Activated T-helper 1 cell treated with anti-CD3 and anti-CD28 coated beads, Interleukin-2, amount 50 U/mL, for 16 hours (primary cell): ENCODE measurements around the gene DEPP1.

ENCODE experiments used
- DNase-seq, 2 donors: peaks; one replicate each; pipeline ENCODE4 v3.0.0-alpha.2; 2020; ENCODE audit warnings: low read depth in 1 of 2, low spot score in 1 of 2

DEPP1 gene

DNA sequence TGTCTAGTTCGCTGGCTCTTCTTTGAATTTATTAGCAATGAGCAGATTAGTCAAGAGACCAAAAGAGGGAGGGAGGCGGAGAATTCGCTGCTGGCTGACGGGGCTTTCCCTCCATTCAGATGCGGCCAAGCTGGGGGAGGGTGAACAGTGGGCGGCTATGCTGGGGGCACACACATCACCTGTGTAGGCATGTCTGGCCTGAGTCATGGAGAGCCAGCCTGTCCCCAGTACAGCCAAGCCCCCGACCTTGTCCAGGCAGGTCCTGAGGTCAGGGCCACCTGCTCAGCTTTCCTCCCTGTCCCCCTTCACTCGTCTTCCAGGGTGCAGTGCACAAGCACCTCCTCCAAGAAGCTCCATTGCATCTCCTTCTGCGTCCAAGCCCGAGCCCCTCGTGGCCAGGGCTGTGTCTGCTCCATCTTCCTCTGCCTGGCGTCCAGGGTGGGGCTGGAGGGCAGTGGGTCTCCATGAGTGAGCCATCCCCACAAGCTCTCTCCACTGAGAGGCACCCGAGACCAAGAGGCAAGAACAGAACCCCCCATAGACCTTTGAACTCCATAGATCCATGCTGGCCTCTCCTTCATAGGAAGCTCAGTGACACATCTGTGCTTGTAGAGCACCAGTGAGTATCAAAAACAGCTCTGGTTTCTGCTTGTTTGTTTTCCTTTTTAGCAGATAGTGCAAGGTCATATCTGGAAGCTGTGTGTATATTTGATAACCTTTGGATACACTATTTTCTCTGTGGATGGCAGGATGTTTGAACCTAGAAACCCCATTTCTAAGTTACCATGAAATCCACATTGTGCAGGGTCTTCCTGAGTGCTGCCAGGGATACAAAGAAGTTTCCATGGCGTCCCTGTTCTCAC lies 1.9 kb upstream of the DEPP1 start:
- no peak for DNase-seq

DNA sequence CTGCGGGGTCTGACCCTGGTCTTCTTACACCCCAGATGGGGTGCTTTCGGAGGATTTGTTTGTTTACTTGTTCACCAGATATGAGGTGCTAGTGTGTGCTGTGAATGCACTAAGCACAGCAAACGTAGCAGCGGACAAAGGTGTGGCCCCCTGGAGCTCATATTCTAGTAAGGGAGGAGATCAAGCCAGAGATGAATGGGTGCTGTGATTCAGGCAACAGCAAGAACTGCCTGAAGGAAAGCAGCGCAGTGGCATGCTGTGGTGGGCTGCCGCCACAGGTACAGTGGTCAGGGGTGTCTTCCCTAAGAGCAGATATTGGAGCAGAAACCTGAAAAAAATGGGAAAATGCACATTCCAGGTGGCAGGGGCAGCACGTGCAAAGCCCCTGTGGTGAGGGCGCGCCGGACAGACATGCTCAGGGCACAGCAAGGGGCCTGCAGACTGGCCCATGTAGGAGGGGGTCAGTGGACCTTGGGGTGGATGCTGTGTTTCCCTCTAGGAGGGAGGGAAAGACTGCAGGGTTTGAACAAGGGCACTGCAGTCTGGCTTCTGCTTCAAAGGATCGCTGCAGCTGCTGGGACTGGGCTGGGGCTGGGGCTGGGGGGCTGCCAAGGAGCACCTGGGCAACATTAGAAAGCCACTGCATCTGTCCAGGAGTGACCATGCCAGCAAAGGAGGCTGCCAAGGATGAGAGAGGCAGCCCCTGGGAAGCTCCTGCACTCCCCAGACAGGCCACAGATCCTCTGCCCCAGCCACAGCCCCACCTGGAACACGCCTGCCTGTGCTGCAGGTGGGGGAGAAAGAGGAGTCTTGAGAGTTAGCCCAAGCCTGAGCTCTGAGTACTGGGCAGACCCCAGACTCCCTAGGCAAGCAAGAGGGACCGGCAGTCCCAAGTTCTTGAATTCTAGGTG lies 927 bp upstream of the DEPP1 start:
- DNase-seq, result no peak

DNA sequence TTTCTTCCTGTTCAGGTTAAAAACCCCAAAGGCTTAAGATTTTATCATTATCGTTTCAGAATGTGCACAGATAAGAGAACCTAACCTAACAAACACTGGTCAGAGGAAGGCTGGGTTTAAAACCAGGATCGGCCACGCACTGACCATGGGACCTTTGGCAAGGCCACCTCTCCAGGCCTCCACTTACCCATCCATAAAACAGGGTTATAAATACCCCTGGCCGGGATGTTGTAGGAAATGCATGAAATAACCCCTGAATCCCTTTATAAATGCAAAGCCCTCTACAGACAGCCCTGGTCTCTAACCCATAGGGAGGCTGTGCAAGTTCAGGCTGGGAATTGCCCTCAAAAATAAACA lies 418 bp downstream of the DEPP1 start:
- no peak for DNase-seq

GRCh38 chr10:44977287-44978212 lies 1.1 kb downstream of the DEPP1 start:
- DNase-seq, result no peak

GRCh38 chr10:44976352-44977198 lies 2.0 kb downstream of the DEPP1 start:
- DNase-seq, result no peak

DNA sequence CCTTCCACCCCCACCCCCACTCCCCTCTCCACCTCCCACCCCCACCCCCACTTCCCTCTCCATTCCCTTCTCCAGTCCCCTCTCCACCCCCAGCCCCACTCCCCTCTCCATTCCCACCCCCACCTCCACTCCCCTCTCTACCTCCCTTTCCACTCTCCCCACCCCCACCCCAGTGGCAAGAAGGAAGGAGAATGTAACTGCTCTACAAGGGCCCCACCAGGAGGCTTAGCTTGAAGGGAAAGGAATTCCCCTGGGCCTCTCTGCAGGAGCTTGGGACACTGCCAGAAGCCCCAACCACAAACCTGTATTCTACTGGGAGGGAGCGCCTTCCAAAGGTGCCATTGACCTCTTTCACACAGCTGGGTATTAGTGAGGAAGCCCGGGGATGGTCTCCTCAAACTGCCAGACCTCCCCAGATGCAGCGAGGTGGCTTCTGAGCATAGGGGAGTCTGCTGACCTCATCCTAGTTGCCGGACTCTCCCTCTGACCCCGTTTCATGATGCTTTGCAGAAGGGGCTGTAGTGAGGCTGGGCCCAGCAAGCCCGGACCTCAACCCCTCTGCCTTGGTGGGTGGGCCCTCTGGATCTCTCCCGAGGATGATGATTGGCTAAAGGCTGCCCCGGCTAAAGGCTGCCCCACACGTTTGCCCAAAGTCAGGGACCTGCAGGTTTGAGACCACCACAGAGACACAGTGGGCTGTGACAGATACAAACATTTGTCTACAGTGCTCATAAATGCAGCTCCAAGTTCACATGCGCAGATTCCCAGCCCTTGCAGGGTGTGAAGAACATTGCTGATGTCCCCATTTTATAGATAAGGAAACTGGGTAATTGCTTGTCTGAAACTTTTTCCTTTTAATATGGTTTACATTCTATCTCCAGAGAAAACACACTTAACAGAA lies 2.9 kb downstream of the DEPP1 start:
- no peak for DNase-seq

- DNase-seq, result peak; percentile 37 to 44
Observed at GRCh38 chr10:44974628-44975430, 3.8 kb downstream of the DEPP1 start.

- no peak for DNase-seq
Observed at GRCh38 chr10:44974082-44974627, 4.5 kb downstream of the DEPP1 start.

- DNase-seq, result no peak
Observed at GRCh38 chr10:44973323-44974081, 5.1 kb downstream of the DEPP1 start.

- DNase-seq, result no peak
Observed at GRCh38 chr10:44972874-44973306, 5.7 kb downstream of the DEPP1 start.

DNA sequence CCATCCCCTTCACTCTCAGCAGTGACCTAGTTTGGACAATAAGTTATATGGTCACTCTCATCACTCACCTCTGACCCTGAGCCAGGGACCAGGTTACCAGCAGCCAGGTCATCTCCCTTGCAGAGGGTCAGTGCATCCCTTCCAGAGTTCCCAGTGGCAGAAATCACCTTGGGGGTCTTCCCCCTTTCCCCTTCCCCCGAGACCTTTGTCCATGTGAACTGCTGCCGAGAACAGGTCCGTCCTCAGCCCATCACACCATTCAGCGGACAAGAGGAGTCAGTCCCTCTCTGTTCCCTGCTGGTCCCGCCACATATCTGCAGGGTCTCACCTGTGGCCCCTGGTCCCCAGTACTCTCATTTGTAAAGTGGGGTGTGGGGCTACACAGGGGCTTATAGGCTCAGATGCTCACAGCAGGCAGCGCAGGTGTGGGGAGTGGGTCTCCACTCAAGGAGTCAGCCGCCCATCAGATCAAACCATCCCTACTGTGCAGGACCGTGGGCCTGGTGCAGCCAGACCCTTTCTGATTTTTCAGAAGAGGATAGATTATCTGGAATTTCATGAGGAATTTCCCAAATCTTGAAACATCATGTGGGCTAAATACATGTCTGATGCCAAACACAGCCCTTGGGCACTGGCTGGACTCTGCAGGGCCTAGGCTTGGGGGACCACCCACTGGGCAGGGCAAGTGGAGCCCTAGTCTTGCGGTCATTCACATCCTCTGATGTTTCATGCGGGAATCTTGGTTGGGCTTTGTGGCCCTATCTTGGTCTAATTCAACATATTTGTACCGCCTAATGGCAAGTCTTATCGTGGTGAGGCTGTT lies 6.5 kb downstream of the DEPP1 start:
- no peak for DNase-seq

DNA sequence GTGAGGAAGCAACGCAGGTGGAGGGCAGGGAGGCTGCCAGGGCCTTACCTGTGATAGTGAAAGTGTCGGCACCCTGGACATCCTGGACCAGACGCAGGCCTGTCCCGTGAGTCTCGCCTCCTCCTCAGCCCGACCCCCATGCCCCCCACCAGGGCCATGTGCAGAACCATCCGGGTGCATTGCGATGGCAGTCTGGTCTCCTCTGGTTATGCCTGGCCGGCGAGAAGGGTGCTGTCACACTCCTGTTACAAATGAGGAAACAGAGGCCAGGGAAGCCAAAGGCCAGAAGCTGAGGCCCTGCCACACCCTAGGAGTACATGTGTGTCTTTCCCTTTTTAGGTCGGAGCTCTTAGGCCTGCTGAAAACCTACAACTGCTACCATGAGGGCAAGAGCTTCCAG lies 7.2 kb downstream of the DEPP1 start:
- DNase-seq, result no peak

DNA sequence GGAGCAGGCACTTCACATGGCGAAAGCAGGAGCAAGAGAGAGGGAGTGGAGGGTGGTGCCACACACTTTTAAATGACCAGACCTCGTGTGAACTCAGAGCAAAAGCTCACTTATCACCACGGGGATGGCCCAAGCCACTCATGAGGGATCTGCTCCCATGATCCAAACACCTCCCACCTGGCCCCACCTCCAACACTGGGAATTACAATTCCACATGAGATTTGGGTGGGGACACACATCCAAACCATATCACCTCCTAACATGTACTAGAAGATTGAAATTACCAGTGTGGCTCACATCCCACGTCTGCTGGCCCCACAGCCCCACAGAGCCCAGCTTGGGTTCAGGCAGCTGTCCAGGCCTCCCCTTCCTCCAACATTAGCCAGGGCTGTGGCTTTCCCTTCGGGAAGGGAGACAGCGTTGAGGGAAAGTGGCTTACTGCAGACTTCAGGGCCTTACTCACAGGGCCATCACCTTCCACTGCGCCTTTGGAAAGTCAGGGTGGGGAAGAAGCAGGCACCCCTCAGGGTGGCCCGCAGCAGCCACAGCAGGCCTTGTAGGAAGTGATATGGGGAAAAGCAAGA lies 7.7 kb downstream of the DEPP1 start:
- no peak for DNase-seq

DNA sequence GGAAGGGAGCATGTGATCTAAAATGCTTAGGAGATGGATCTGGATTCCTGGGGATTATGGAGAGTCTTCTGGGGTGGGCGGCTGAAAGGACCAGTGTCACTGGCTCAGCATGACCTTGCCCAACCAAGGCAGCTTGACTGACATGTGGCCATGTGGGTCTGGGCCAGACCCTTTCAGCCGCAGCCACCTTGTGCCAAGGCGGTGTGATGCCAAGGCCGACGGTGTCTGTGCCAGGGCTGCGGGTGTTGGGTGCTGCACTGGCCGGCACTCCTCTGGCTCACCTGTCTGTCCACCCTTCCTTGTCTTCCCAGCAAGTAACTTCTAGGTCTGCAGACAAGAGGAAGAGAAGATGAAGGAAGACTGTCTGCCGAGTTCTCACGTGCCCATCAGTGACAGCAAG lies 8.8 kb downstream of the DEPP1 start:
- no peak for DNase-seq

- no peak for DNase-seq
Observed at GRCh38 chr10:44968500-44969400, 9.9 kb downstream of the DEPP1 start.
